ENCODE results near the gene CIDEB. TPM values are rescaled to one million over a fixed set of nuclear protein-coding genes. Genes with fewer than 3 reads are reported as not detected.

Gene CIDEB
- total and polyA plus RNA-seq, 9 of the 15 experiments (the other 6 are each of a cell fraction or from before 2014, with no cell fraction given), result 0.03 to 0.35 (median 0.09) TPM; not detected in 3

DNA sequence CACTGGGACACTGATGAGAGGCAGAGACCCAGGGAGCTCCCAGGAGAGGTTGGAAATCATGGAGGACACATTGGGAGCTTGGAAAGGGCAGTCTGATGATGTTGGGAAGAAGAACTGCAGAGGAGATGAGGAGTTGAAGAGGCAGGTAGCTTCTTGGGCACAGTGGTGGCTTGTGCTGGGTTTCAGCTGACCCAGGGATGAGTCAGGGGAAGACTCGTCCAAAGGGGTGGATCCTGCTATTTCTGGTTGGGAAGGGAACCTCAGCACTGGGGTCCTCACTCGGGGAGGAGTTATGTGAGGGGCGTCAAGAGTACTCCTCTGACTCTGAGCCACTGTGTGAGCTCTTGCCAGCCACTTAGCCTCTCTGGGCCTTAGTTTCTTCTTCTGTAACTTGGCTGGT is 15.6 kb upstream of the CIDEB start (continued):
- TF ChIP-seq, protein P1, sequence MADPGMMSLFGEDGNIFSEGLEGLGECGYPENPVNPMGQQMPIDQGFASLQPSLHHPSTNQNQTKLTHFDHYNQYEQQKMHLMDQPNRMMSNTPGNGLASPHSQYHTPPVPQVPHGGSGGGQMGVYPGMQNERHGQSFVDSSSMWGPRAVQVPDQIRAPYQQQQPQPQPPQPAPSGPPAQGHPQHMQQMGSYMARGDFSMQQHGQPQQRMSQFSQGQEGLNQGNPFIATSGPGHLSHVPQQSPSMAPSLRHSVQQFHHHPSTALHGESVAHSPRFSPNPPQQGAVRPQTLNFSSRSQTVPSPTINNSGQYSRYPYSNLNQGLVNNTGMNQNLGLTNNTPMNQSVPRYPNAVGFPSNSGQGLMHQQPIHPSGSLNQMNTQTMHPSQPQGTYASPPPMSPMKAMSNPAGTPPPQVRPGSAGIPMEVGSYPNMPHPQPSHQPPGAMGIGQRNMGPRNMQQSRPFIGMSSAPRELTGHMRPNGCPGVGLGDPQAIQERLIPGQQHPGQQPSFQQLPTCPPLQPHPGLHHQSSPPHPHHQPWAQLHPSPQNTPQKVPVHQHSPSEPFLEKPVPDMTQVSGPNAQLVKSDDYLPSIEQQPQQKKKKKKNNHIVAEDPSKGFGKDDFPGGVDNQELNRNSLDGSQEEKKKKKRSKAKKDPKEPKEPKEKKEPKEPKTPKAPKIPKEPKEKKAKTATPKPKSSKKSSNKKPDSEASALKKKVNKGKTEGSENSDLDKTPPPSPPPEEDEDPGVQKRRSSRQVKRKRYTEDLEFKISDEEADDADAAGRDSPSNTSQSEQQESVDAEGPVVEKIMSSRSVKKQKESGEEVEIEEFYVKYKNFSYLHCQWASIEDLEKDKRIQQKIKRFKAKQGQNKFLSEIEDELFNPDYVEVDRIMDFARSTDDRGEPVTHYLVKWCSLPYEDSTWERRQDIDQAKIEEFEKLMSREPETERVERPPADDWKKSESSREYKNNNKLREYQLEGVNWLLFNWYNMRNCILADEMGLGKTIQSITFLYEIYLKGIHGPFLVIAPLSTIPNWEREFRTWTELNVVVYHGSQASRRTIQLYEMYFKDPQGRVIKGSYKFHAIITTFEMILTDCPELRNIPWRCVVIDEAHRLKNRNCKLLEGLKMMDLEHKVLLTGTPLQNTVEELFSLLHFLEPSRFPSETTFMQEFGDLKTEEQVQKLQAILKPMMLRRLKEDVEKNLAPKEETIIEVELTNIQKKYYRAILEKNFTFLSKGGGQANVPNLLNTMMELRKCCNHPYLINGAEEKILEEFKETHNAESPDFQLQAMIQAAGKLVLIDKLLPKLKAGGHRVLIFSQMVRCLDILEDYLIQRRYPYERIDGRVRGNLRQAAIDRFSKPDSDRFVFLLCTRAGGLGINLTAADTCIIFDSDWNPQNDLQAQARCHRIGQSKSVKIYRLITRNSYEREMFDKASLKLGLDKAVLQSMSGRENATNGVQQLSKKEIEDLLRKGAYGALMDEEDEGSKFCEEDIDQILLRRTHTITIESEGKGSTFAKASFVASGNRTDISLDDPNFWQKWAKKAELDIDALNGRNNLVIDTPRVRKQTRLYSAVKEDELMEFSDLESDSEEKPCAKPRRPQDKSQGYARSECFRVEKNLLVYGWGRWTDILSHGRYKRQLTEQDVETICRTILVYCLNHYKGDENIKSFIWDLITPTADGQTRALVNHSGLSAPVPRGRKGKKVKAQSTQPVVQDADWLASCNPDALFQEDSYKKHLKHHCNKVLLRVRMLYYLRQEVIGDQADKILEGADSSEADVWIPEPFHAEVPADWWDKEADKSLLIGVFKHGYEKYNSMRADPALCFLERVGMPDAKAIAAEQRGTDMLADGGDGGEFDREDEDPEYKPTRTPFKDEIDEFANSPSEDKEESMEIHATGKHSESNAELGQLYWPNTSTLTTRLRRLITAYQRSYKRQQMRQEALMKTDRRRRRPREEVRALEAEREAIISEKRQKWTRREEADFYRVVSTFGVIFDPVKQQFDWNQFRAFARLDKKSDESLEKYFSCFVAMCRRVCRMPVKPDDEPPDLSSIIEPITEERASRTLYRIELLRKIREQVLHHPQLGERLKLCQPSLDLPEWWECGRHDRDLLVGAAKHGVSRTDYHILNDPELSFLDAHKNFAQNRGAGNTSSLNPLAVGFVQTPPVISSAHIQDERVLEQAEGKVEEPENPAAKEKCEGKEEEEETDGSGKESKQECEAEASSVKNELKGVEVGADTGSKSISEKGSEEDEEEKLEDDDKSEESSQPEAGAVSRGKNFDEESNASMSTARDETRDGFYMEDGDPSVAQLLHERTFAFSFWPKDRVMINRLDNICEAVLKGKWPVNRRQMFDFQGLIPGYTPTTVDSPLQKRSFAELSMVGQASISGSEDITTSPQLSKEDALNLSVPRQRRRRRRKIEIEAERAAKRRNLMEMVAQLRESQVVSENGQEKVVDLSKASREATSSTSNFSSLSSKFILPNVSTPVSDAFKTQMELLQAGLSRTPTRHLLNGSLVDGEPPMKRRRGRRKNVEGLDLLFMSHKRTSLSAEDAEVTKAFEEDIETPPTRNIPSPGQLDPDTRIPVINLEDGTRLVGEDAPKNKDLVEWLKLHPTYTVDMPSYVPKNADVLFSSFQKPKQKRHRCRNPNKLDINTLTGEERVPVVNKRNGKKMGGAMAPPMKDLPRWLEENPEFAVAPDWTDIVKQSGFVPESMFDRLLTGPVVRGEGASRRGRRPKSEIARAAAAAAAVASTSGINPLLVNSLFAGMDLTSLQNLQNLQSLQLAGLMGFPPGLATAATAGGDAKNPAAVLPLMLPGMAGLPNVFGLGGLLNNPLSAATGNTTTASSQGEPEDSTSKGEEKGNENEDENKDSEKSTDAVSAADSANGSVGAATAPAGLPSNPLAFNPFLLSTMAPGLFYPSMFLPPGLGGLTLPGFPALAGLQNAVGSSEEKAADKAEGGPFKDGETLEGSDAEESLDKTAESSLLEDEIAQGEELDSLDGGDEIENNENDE (IDR thresholded peaks at IDR 0.05; ENCODE audit: low read depth, low read length), result no peak
- TF ChIP-seq SMC3 (conservative IDR thresholded peaks at IDR 0.05; ENCODE audit: insufficient read depth, low read depth, low read length), result no peak
- TF ChIP-seq, protein P2, sequence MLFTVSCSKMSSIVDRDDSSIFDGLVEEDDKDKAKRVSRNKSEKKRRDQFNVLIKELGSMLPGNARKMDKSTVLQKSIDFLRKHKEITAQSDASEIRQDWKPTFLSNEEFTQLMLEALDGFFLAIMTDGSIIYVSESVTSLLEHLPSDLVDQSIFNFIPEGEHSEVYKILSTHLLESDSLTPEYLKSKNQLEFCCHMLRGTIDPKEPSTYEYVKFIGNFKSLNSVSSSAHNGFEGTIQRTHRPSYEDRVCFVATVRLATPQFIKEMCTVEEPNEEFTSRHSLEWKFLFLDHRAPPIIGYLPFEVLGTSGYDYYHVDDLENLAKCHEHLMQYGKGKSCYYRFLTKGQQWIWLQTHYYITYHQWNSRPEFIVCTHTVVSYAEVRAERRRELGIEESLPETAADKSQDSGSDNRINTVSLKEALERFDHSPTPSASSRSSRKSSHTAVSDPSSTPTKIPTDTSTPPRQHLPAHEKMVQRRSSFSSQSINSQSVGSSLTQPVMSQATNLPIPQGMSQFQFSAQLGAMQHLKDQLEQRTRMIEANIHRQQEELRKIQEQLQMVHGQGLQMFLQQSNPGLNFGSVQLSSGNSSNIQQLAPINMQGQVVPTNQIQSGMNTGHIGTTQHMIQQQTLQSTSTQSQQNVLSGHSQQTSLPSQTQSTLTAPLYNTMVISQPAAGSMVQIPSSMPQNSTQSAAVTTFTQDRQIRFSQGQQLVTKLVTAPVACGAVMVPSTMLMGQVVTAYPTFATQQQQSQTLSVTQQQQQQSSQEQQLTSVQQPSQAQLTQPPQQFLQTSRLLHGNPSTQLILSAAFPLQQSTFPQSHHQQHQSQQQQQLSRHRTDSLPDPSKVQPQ (CRISPR knock-in tag; IDR thresholded peaks at IDR 0.05; ENCODE audit: borderline replicate concordance), result no peak
- TF ChIP-seq NFIX (CRISPR knock-in tag; IDR thresholded peaks at IDR 0.05; ENCODE audit: low read depth), result no peak
- TF ChIP-seq HOMEZ (CRISPR knock-in tag; IDR thresholded peaks at IDR 0.05), result no peak
- TF ChIP-seq, protein P3, sequence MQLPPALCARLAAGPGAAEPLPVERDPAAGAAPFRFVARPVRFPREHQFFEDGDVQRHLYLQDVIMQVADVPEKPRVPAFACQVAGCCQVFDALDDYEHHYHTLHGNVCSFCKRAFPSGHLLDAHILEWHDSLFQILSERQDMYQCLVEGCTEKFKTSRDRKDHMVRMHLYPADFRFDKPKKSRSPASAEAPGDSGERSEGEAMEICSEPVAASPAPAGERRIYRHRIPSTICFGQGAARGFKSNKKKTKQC (CRISPR knock-in tag; IDR thresholded peaks at IDR 0.05), result no peak
- TF ChIP-seq ZNF780A (CRISPR knock-in tag; IDR thresholded peaks at IDR 0.05), result no peak
- TF ChIP-seq CBFB (CRISPR knock-in tag; IDR thresholded peaks at IDR 0.05), result no peak
- TF ChIP-seq EP300 (IDR thresholded peaks at IDR 0.05; ENCODE audit: low read length), result no peak
- no peak for TF ChIP-seq MCM2 (IDR thresholded peaks at IDR 0.05; ENCODE audit: low read depth)

Measured in K562 (cell line).